ENCODE results near the gene RBL2.
"Not testable (repeated sequence)": the region's sequence is repeated elsewhere in the genome, so short reads cannot be mapped to it uniquely, and the experiment has no call there.

The RBL2 gene

GRCh38 chr16:53537626-53538025, 103.4 kb downstream of the RBL2 start:
- no peak for DNase-seq (ENCODE audit: low spot score)

- not testable (repeated sequence) for DNase-seq (ENCODE audit: low spot score)
Observed at GRCh38 chr16:53539346-53539745, 105.1 kb downstream of the RBL2 start.

- not testable (repeated sequence) for DNase-seq (ENCODE audit: low spot score)
Observed at GRCh38 chr16:53539759-53540718, 105.8 kb downstream of the RBL2 start.
